GM18505 (cell line): ENCODE results near the gene TBX10.

Experiments
- ATAC-seq: cut with Tn5 transposase; IDR thresholded peaks from one replicate; pipeline ENCODE4 v1.9.1; 2021; ENCODE audit not compliant: unreplicated experiment
- POLR2A ChIP-seq: IDR thresholded peaks from 4 replicates; pipeline ENCODE4 v1.6.1; 2011; ENCODE audit warnings: borderline replicate concordance; ENCODE audit not compliant: insufficient read depth, insufficient read length; ENCODE audit errors: extremely low read depth

Gene TBX10

DNA sequence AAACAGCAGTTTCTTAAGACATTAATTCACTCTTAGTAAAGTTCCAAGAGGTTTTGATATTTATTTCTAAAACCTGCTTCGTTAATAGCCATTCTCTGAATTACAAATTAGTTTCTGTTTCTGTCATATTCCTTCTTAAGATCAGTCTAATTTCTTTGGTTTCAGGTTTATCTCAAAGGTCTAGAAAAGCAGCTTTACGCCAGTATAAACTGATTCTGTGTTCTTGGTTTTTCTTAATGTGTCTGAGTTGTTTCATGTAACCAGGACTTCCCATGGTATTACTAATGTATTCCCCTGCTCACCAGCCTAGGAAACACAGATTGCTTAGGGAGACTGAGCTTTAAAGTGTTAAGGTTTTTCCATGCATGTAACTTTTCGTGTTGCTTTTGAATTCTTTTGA lies 17.7 kb upstream of the TBX10 start:
- no peak for ATAC-seq
- TF ChIP-seq POLR2A, result no peak

- TF ChIP-seq POLR2A, result no peak
- ATAC-seq, result no peak
Observed at GRCh38 chr11:67656278-67656922, 16.8 kb upstream of the TBX10 start.

DNA sequence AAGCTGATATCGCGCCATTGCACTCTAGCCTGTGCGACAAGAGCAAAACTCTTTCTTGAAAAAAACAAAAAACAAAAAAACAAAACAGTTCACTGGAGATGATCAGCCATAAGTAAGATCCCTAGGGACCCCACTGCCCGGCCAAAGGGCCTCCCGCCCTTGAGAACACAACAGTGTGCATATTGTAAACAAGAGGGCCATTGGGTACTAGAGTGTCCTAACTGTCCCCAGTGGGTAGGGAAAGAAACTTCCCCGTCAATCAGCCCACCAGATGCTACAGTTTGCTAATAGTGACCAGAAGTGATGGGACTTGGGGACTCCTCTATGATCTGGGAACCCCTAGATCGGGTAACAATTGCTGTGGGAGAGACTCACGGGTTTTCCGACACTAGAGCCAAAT lies 14.7 kb upstream of the TBX10 start:
- no peak for TF ChIP-seq POLR2A
- ATAC-seq, result no peak

- no peak for TF ChIP-seq POLR2A
- no peak for ATAC-seq
Observed at GRCh38 chr11:67652965-67653845, 13.6 kb upstream of the TBX10 start.

DNA sequence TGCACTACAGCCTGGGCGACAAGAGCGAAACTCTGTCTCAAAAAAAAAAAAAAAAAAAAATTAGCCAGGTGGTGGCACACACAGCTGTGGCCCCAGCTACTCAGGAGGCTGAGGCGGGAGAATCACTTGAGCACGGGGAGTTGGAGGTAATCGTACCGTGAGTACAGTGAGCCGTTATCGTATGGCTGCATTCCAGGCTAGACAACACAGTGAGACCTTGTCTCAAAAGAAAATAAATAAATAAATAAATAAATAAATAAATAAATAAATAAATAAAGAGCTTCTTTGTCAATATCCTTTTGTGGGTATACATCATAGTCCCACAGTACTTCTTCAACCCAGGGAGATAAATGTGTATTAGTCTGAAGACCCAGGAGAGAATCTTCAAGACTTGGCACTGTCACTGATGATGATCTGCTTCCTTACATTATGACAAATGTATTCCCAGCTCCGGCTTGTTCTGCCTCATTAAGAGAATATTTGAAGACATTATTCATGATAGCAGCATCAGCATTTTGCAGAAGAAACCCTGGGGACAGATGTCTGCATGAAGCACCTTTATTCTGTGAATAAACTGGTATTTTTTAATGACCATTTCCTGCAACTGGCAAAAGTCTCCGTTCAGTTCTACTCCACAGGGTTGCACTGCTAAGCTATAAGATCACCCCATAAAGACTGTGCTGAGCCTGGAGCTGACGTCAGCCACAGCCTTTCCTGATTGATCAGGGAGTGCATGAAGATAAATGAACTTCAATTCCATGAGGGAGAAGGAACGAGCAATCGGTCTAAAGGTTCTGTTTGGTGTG lies 12.6 kb upstream of the TBX10 start:
- ATAC-seq, result no peak
- TF ChIP-seq POLR2A, result no peak

- ATAC-seq, result no peak
- TF ChIP-seq POLR2A, result peak; percentile 57
Observed at GRCh38 chr11:67649634-67650510, 10.3 kb upstream of the TBX10 start.

GRCh38 chr11:67648796-67649613 lies 9.4 kb upstream of the TBX10 start:
- peak; percentile 30 for ATAC-seq
- TF ChIP-seq POLR2A, result no peak

GRCh38 chr11:67648140-67648795 lies 8.7 kb upstream of the TBX10 start:
- peak; percentile 41 for ATAC-seq
- TF ChIP-seq POLR2A, result peak; percentile 33

- TF ChIP-seq POLR2A, result no peak
- ATAC-seq, result no peak
Observed at GRCh38 chr11:67647471-67647870, 7.9 kb upstream of the TBX10 start.

- TF ChIP-seq POLR2A, result peak; percentile 28
- no peak for ATAC-seq
Observed at GRCh38 chr11:67646535-67647336, 7.2 kb upstream of the TBX10 start.
